Parathyroid adenoma (tissue), 2 donors: ENCODE results near the gene ARFGAP3.

ENCODE experiments used
- H2AFZ ChIP-seq: fragments of 300-600 bp; sonication (generic); one replicate; pipeline ENCODE4 v1.7.0; 2017; ENCODE audit warnings: antibody characterized with exemption, mild to moderate bottlenecking
- H3K27ac ChIP-seq: fragments of 300-600 bp; sonication (generic); one replicate; pipeline ENCODE4 v1.7.0; 2017
- H3K27me3 ChIP-seq: fragments of 300-600 bp; sonication (generic); one replicate; pipeline ENCODE4 v1.7.0; 2017; ENCODE audit warnings: low read length; ENCODE audit not compliant: control insufficient read depth, insufficient read depth
- H3K36me3 ChIP-seq: fragments of 300-600 bp; sonication (generic); one replicate; pipeline ENCODE4 v1.7.0; 2017; ENCODE audit warnings: low read length; ENCODE audit not compliant: control insufficient read depth, insufficient read depth
- H3K4me1 ChIP-seq: fragments of 300-600 bp; sonication (generic); one replicate; pipeline ENCODE4 v1.7.0; 2017; ENCODE audit warnings: control low read depth
- H3K4me2 ChIP-seq: fragments of 300-600 bp; sonication (generic); one replicate; pipeline ENCODE4 v1.7.0; 2017; ENCODE audit warnings: low read length
- H3K4me3 ChIP-seq: fragments of 300-600 bp; sonication (generic); one replicate; pipeline ENCODE4 v1.7.0; 2017; ENCODE audit warnings: low read depth, low read length
- H3K79me2 ChIP-seq: fragments of 300-600 bp; sonication (generic); one replicate; pipeline ENCODE4 v1.7.0; 2017; ENCODE audit warnings: control low read depth
- H3K9ac ChIP-seq: fragments of 300-600 bp; sonication (generic); one replicate; pipeline ENCODE4 v1.7.0; 2017; ENCODE audit warnings: mild to moderate bottlenecking
- H3K9me3 ChIP-seq: fragments of 300-600 bp; sonication (generic); one replicate; pipeline ENCODE4 v1.7.0; 2017; ENCODE audit warnings: low read length; ENCODE audit not compliant: control insufficient read depth
- TF ChIP-seq, protein P1 (sequence below): fragments of 300-600 bp; sonication (generic); IDR thresholded peaks from one replicate; pipeline ENCODE4 v1.7.0; 2017; ENCODE audit warnings: antibody characterized with exemption, mild to moderate bottlenecking
- donor health status: primary hyperparathyroidism.

The ARFGAP3 gene

DNA sequence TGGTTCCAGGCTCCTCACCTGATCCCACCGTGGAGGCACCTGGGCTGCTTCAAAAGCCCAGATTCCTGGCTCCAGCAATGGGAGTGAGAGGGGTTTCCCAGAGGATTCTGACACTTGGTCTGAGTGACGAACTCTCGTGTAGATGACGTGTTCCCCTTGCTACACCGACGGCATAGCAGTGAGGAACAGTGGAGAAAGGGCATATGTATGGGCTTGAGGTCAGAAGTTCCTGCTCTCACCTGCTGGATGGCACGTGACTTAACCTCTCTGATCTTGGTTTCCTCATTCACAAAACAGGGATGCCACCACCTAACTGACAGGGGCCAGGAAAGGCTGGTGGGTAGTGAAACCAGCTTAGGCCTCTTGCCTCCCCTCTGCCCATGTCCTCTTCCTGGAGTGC lies 30.0 kb upstream of the ARFGAP3 start:
- H3K36me3 ChIP-seq: no peaks in the 10 kb centered on the region
- H3K4me1 ChIP-seq: no peaks in the 10 kb centered on the region
- H3K27me3 ChIP-seq: no peaks in the 10 kb centered on the region
- H2AFZ ChIP-seq: no peak overlapping the region
- TF ChIP-seq, protein P1, sequence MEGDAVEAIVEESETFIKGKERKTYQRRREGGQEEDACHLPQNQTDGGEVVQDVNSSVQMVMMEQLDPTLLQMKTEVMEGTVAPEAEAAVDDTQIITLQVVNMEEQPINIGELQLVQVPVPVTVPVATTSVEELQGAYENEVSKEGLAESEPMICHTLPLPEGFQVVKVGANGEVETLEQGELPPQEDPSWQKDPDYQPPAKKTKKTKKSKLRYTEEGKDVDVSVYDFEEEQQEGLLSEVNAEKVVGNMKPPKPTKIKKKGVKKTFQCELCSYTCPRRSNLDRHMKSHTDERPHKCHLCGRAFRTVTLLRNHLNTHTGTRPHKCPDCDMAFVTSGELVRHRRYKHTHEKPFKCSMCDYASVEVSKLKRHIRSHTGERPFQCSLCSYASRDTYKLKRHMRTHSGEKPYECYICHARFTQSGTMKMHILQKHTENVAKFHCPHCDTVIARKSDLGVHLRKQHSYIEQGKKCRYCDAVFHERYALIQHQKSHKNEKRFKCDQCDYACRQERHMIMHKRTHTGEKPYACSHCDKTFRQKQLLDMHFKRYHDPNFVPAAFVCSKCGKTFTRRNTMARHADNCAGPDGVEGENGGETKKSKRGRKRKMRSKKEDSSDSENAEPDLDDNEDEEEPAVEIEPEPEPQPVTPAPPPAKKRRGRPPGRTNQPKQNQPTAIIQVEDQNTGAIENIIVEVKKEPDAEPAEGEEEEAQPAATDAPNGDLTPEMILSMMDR: no peak
- no peaks in the 10 kb centered on the region for H3K79me2 ChIP-seq
- no peak overlapping the region for H3K27ac ChIP-seq
- H3K9ac ChIP-seq: no peak overlapping the region
- H3K4me2 ChIP-seq: no peak overlapping the region
- H3K4me3 ChIP-seq: no peak overlapping the region
- no peaks in the 10 kb centered on the region for H3K9me3 ChIP-seq

DNA sequence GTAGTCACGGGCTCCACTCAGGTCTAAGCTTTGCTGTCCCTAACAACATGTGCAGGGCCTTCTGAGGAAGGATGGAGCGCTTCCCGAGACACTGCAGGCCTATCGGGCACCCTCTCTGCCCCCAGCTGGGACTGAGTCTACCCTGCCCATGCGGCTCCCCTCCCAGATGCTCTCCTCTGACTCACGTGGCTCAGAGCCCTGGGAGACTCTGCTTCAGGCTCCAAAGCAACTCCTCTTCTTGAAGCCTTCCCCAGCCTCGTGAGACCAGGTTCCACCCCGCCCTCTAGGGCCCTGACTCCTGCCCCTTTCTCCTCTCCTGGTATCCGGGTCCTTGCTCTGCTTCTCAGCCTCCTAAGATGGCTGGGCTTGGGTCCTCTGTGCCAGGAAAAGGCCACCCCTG lies 28.4 kb upstream of the ARFGAP3 start:
- Histone ChIP-seq H3K4me3 (no peak overlapping the region), H3K9ac (no peak overlapping the region), H2AFZ (no peak overlapping the region), H3K36me3 (no peaks in the 10 kb centered on the region), H3K27me3 (no peaks in the 10 kb centered on the region), H3K27ac (no peak overlapping the region), H3K4me1 (no peaks in the 10 kb centered on the region), H3K79me2 (no peaks in the 10 kb centered on the region), H3K4me2 (no peak overlapping the region), H3K9me3 (no peaks in the 10 kb centered on the region)
- TF ChIP-seq, protein P1: no peak

DNA sequence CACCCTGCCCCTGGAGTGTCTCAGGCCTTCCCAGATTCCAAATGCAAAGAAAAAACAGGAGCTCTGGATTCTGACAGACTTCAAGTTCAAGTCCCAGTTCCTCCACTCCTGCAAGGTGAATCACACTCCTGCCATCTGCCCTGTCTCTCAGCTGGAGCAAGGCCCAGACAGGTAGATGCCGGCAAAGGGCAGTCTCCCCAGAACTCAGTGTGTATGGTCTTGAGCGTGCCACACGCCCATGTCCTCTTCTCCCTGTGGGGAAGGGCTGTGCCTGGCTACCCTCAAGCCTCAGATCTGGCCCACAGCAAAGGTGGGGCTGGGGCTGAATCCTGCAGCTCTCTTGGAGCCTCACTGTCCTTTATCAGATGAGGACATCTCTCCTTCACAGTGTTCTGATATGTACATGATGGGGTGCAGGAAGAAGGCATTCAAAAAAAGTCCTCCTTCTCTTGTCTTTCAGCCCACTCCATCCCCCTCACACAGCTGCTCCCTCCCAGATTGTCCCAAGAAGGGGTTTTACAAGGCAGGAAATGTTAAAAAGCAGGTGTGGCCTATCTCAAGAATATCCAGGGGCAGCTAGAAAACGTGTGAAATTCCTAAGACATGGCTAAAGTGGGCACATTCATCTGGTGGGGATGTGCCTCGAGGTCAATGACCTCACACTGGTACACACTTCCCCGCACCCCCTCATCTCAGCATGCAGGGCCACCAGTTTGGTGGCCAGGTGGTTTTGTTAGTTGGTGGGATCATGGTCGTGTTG lies 27.7 kb upstream of the ARFGAP3 start:
- no peaks in the 10 kb centered on the region for H3K9me3 ChIP-seq
- H3K4me1 ChIP-seq: no peaks in the 10 kb centered on the region
- no peak overlapping the region for H3K4me3 ChIP-seq
- TF ChIP-seq, protein P1: no peak
- H2AFZ ChIP-seq: no peak overlapping the region
- H3K79me2 ChIP-seq: no peaks in the 10 kb centered on the region
- H3K27ac ChIP-seq: no peak overlapping the region
- H3K4me2 ChIP-seq: no peak overlapping the region
- H3K27me3 ChIP-seq: no peaks in the 10 kb centered on the region
- no peaks in the 10 kb centered on the region for H3K36me3 ChIP-seq
- H3K9ac ChIP-seq: no peak overlapping the region

DNA sequence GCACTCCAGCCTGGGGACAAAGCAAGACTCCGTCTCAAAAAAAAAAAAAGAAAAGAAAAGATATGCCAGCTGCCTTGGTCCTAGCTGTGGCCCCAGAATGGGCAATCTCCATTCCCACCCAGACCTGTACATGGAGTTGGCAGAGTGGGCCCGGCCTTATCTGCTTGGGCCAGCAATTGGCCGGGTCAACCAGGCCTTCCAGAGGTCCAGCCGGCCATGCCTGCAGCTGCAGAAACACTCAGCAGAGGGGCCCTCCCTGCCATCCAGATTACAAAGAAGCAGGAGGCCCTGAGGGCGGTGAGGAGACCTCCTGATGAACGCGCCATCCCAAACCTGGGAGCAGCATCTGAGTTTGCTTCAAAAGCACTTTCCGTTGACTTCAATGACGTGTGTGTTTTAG lies 26.9 kb upstream of the ARFGAP3 start:
- Histone ChIP-seq H3K4me2 (no peak overlapping the region), H3K9me3 (no peaks in the 10 kb centered on the region), H2AFZ (no peak overlapping the region), H3K36me3 (no peaks in the 10 kb centered on the region), H3K27ac (no peak overlapping the region), H3K4me1 (no peaks in the 10 kb centered on the region), H3K9ac (no peak overlapping the region), H3K27me3 (no peaks in the 10 kb centered on the region), H3K4me3 (no peak overlapping the region), H3K79me2 (no peaks in the 10 kb centered on the region)
- TF ChIP-seq, protein P1: no peak

DNA sequence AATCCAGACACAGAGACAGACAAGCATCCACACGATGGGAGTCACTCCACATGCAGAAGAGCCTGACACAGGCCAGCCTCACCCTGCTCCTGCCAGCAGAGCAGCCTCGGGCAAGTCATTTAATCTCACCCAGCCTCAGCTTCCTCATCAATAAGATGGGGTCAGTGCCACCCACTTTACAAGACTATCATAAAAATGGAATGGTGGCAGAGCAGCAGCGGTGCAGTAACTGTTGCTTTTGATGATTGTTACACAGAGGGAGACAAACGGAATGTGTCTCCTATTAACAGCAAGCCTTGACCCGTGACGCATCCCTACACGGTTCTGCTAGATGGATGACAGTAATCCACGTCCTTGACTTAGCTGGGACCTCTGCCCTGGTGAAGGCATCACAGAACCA lies 26.0 kb upstream of the ARFGAP3 start:
- no peaks in the 10 kb centered on the region for H3K36me3 ChIP-seq
- H3K79me2 ChIP-seq: no peaks in the 10 kb centered on the region
- H3K9ac ChIP-seq: no peak overlapping the region
- H3K9me3 ChIP-seq: no peaks in the 10 kb centered on the region
- no peak overlapping the region for H3K27ac ChIP-seq
- no peak overlapping the region for H2AFZ ChIP-seq
- H3K4me2 ChIP-seq: no peak overlapping the region
- H3K27me3 ChIP-seq: no peaks in the 10 kb centered on the region
- H3K4me3 ChIP-seq: no peak overlapping the region
- TF ChIP-seq, protein P1: no peak
- H3K4me1 ChIP-seq: no peaks in the 10 kb centered on the region
